ENCODE measurements around the gene SUPT5H.

Gene SUPT5H

DNA sequence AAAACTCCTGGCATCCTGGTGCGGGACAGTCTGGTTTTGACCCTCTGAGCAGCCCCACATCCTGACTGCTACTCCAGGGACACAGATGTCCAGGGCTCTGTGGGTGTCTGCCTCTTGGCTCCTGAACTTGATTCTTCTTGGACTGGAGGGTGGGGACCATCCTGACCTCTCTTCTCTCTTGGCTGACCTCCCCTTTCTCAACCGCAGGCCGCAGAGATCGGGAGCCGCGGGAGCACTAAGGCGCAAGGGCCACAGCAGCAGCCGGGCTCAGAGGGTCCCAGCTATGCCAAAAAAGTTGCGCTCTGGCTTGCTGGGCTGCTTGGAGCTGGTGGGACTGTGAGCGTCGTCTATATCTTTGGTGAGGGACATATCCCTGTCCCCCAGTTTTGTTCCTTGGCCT lies 36.3 kb downstream of the SUPT5H start:
- Histone ChIP-seq H3K9me2 (replicated peaks; ENCODE audit: insufficient read depth, low read length) (no peaks in the 10 kb centered on the region), H3K4me2 (ENCODE audit: low read depth, low read length) (peak overlapping the region; percentile 98), H3K4me3 (ENCODE audit: low read length) (peak overlapping the region; percentile 98), H4K20me1 (ENCODE audit: insufficient read depth, low read length) (no peaks in the 10 kb centered on the region), H3K27me3 (replicated peaks; ENCODE audit: insufficient read depth, low read length) (no peaks in the 10 kb centered on the region), H3K79me2 (ENCODE audit: low read length) (peaks cover 34% of the 10 kb centered on the region), H3K36me3 (replicated peaks; ENCODE audit: insufficient read depth, low read length) (no peaks in the 10 kb centered on the region), H2AFZ (ENCODE audit: low read length) (no peak overlapping the region), H3K4me1 (ENCODE audit: low read length) (peaks cover 4% of the 10 kb centered on the region; the same call in 1 of the 2 replicates), H3F3A (ENCODE audit: insufficient read depth, low read length) (0 out of 2 replicates have a peak, but pooled peaks cover 3% of the 10 kb centered on the region), H3K27ac (ENCODE audit: low read length) (no peak overlapping the region), H3K9ac (ENCODE audit: low read length) (peak overlapping the region; percentile 94), H3K9me3 (replicated peaks; ENCODE audit: insufficient read depth, low read length) (no peaks in the 10 kb centered on the region)
- TF ChIP-seq, protein P1, sequence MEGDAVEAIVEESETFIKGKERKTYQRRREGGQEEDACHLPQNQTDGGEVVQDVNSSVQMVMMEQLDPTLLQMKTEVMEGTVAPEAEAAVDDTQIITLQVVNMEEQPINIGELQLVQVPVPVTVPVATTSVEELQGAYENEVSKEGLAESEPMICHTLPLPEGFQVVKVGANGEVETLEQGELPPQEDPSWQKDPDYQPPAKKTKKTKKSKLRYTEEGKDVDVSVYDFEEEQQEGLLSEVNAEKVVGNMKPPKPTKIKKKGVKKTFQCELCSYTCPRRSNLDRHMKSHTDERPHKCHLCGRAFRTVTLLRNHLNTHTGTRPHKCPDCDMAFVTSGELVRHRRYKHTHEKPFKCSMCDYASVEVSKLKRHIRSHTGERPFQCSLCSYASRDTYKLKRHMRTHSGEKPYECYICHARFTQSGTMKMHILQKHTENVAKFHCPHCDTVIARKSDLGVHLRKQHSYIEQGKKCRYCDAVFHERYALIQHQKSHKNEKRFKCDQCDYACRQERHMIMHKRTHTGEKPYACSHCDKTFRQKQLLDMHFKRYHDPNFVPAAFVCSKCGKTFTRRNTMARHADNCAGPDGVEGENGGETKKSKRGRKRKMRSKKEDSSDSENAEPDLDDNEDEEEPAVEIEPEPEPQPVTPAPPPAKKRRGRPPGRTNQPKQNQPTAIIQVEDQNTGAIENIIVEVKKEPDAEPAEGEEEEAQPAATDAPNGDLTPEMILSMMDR (IDR thresholded peaks at IDR 0.05; ENCODE audit: low read length): no peak
- TF ChIP-seq EZH2 (optimal IDR thresholded peaks at IDR 0.05; ENCODE audit: low read depth, low read length) (no peak), EZH2phosphoT487 (IDR thresholded peaks at IDR 0.05; ENCODE audit: low read length) (no peak)
- DNase-seq: no peak

GRCh38 chr19:39483141-39483540 lies 37.8 kb downstream of the SUPT5H start:
- H3K9me3 ChIP-seq (replicated peaks; ENCODE audit: insufficient read depth, low read length): no peaks in the 10 kb centered on the region
- no peak overlapping the region for H3K4me2 ChIP-seq (ENCODE audit: low read depth, low read length)
- H3K4me1 ChIP-seq (ENCODE audit: low read length): peaks cover 4% of the 10 kb centered on the region; the same call in 1 of the 2 replicates
- H3K27ac ChIP-seq (ENCODE audit: low read length): no peak overlapping the region
- no peaks in the 10 kb centered on the region for H4K20me1 ChIP-seq (ENCODE audit: insufficient read depth, low read length)
- H3K4me3 ChIP-seq (ENCODE audit: low read length): no peak overlapping the region
- H3K9ac ChIP-seq (ENCODE audit: low read length): no peak overlapping the region
- no peak for DNase-seq
- no peak for TF ChIP-seq EZH2 (optimal IDR thresholded peaks at IDR 0.05; ENCODE audit: low read depth, low read length)
- no peak for TF ChIP-seq EZH2phosphoT487 (IDR thresholded peaks at IDR 0.05; ENCODE audit: low read length)
- TF ChIP-seq, protein P1 (IDR thresholded peaks at IDR 0.05; ENCODE audit: low read length): no peak
- H2AFZ ChIP-seq (ENCODE audit: low read length): no peak overlapping the region
- no peaks in the 10 kb centered on the region for H3K9me2 ChIP-seq (replicated peaks; ENCODE audit: insufficient read depth, low read length)
- H3K27me3 ChIP-seq (replicated peaks; ENCODE audit: insufficient read depth, low read length): no peaks in the 10 kb centered on the region
- H3F3A ChIP-seq (ENCODE audit: insufficient read depth, low read length): no peaks in the 10 kb centered on the region
- H3K36me3 ChIP-seq (replicated peaks; ENCODE audit: insufficient read depth, low read length): no peaks in the 10 kb centered on the region; the same call in 1 of the 2 replicates
- peaks cover 37% of the 10 kb centered on the region for H3K79me2 ChIP-seq (ENCODE audit: low read length)

GRCh38 chr19:39489756-39490155 lies 44.4 kb downstream of the SUPT5H start:
- H3K9ac ChIP-seq (ENCODE audit: low read length): no peak overlapping the region
- H3K4me3 ChIP-seq (ENCODE audit: low read length): no peak overlapping the region
- TF ChIP-seq, protein P1 (IDR thresholded peaks at IDR 0.05; ENCODE audit: low read length): no peak
- TF ChIP-seq EZH2 (optimal IDR thresholded peaks at IDR 0.05; ENCODE audit: low read depth, low read length) (no peak), EZH2phosphoT487 (IDR thresholded peaks at IDR 0.05; ENCODE audit: low read length) (no peak)
- H3K36me3 ChIP-seq (replicated peaks; ENCODE audit: insufficient read depth, low read length): no peaks in the 10 kb centered on the region; the same call in 1 of the 2 replicates
- no peak for DNase-seq
- H3K79me2 ChIP-seq (ENCODE audit: low read length): peaks cover 9% of the 10 kb centered on the region; the same call in 1 of the 2 replicates
- no peaks in the 10 kb centered on the region for H3K27me3 ChIP-seq (replicated peaks; ENCODE audit: insufficient read depth, low read length)
- no peaks in the 10 kb centered on the region for H3K9me2 ChIP-seq (replicated peaks; ENCODE audit: insufficient read depth, low read length)
- no peaks in the 10 kb centered on the region for H3K4me1 ChIP-seq (ENCODE audit: low read length)
- H2AFZ ChIP-seq (ENCODE audit: low read length): no peak overlapping the region
- no peak overlapping the region for H3K27ac ChIP-seq (ENCODE audit: low read length)
- H3K4me2 ChIP-seq (ENCODE audit: low read depth, low read length): no peak overlapping the region
- no peaks in the 10 kb centered on the region for H3K9me3 ChIP-seq (replicated peaks; ENCODE audit: insufficient read depth, low read length)
- no peaks in the 10 kb centered on the region for H4K20me1 ChIP-seq (ENCODE audit: insufficient read depth, low read length)
- no peaks in the 10 kb centered on the region for H3F3A ChIP-seq (ENCODE audit: insufficient read depth, low read length)
